Activated CD8-positive, alpha-beta memory T cell treated with anti-CD3 and anti-CD28 coated beads, Interleukin-2, amount 50 U/mL, for 24 hours (primary cell): ENCODE results near the gene MEGF6.
A peak's percentile ranks its signal among the peaks of the same experiment; 100 is the strongest.

Experiments used
- DNase-seq: peaks from one replicate; pipeline ENCODE4 v3.0.0-alpha.2; 2020; ENCODE audit errors: extremely low read depth

The MEGF6 gene

GRCh38 chr1:3460672-3461131, 150.6 kb downstream of the MEGF6 start:
- no peak for DNase-seq

GRCh38 chr1:3459940-3460671, 151.2 kb downstream of the MEGF6 start:
- no peak for DNase-seq

- no peak for DNase-seq
Observed at GRCh38 chr1:3459051-3459908, 152.0 kb downstream of the MEGF6 start.

- DNase-seq, result no peak
Observed at GRCh38 chr1:3457910-3458883, 153.1 kb downstream of the MEGF6 start.

- DNase-seq, result no peak
Observed at GRCh38 chr1:3456964-3457909, 154.1 kb downstream of the MEGF6 start.

GRCh38 chr1:3456449-3456963, 154.8 kb downstream of the MEGF6 start:
- DNase-seq, result no peak

- no peak for DNase-seq
Observed at GRCh38 chr1:3455670-3456448, 155.4 kb downstream of the MEGF6 start.

- no peak for DNase-seq
Observed at GRCh38 chr1:3454811-3455618, 156.3 kb downstream of the MEGF6 start.

GRCh38 chr1:3453891-3454810, 157.2 kb downstream of the MEGF6 start, which contains the start of gene ARHGEF16:
TSS of gene ARHGEF16 (plus strand) at chr1:3454665. CDS start at chr1:3463085, 8,420 bp downstream.
- no peak for DNase-seq

- DNase-seq, result peak; percentile 35
Observed at GRCh38 chr1:3453203-3453761, 158.0 kb downstream of the MEGF6 start.

- DNase-seq, result no peak
Observed at GRCh38 chr1:3452866-3453175, 158.5 kb downstream of the MEGF6 start.

- DNase-seq, result no peak
Observed at GRCh38 chr1:3451994-3452865, 159.1 kb downstream of the MEGF6 start.

- DNase-seq, result no peak
Observed at GRCh38 chr1:3450983-3451382, 160.3 kb downstream of the MEGF6 start.

- DNase-seq, result no peak
Observed at GRCh38 chr1:3450202-3450863, 161.0 kb downstream of the MEGF6 start.

- no peak for DNase-seq
Observed at GRCh38 chr1:3444736-3445135, 166.6 kb downstream of the MEGF6 start.

GRCh38 chr1:3444298-3444697, 167.0 kb downstream of the MEGF6 start:
- DNase-seq, result no peak
